ENCODE measurements around the gene GPER1. TPM values are rescaled to one million over a fixed set of nuclear protein-coding genes. Genes with fewer than 3 reads are reported as not detected.
A peak's percentile ranks its signal among the peaks of the same experiment; 100 is the strongest.

GPER1 gene
- total RNA-seq, 1 donor from 2014 or later, result 16.6 TPM

GRCh38 chr7:1053816-1054370 is 34.0 kb upstream of the GPER1 start:
- DNase-seq (ENCODE audit: low spot score), result no peak

DNA sequence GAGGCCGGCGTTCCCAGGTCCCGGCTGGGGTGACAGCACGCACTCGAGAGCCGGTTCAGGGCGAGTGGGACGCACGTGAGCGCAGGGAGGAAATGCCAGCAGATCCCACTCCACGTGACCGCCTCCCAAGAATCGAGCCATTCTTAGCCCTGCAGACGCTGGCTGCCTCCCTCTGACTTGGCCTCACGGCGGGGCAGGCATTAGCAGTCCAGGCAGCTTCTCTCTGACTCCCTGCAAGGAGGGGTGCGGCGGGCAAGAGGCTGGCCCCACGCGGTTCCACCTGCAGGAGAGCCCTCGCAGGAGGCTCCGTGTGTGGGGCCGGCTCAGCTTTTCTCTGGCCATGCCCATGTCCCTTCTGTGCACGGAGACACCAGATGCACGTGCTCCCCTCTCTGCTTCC is 33.5 kb upstream of the GPER1 start:
- DNase-seq (ENCODE audit: low spot score), result peak; percentile 66

GRCh38 chr7:1054861-1055450 is 33.0 kb upstream of the GPER1 start:
- DNase-seq (ENCODE audit: low spot score), result peak; percentile 89

DNA sequence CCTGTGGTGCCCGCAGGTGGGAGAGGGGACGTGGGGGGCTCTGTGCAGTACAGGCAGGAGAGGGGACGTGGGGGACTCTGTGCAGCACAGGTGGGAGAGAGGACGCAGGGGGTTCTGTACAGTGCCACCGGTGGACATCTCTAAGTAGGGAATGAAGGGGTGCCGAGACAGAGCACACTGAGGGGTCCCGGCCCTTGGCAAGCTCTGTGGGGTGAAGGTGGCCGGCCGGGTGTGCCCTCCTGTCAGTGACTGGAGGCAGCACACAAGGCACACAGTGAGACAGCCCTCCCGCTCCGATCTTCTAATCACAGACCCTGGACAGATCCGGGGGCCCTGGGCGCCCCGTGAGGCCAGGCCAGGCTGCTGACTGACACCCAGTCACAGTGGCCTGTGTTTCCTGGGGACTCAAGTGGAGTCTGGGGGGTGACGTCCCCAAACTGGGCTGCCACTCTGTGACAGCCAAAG is 32.4 kb upstream of the GPER1 start:
- no peak for DNase-seq (ENCODE audit: low spot score)

GRCh38 chr7:1055956-1056784 is 31.7 kb upstream of the GPER1 start:
- DNase-seq (ENCODE audit: low spot score), result no peak

DNA sequence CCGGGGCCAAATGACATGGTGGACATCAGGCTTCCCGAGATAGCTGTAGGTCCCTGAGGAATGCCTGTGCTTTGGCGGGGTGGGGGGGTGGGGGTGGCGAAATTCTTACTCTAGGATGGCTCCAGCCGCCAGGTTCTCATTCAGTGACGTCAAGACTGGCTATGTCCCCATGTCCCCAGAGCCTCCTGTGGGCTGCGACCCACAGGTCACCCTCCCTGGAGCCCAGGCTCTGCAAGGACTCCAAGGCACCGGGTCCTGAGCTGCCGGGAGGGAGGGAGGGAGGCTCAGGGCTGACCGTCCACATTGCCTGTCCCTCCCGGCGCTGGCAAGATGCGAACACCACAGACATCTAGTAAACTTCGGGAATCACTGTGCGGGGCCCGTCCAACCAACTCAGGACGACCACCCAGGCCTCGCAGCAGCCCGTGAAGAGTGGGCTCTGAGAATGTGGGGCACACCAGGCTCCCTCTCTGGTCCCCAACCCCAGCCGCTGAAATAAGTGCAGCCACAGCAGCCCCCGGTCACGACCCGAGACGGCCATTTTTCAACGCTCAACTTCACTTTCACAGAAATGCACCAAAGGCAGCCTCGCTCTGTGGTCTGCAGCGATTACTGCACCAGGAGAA is 31.0 kb upstream of the GPER1 start:
- no peak for DNase-seq (ENCODE audit: low spot score)

GRCh38 chr7:1057416-1058291 is 30.3 kb upstream of the GPER1 start:
- DNase-seq (ENCODE audit: low spot score), result no peak

DNA sequence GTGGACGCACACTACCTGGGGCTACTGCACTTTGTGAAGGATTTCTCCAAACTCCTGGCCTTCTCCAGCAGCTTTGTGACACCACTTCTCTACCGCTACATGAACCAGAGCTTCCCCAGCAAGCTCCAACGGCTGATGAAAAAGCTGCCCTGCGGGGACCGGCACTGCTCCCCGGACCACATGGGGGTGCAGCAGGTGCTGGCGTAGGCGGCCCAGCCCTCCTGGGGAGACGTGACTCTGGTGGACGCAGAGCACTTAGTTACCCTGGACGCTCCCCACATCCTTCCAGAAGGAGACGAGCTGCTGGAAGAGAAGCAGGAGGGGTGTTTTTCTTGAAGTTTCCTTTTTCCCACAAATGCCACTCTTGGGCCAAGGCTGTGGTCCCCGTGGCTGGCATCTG is 29.6 kb upstream of the GPER1 start:
- DNase-seq (ENCODE audit: low spot score), result no peak

DNA sequence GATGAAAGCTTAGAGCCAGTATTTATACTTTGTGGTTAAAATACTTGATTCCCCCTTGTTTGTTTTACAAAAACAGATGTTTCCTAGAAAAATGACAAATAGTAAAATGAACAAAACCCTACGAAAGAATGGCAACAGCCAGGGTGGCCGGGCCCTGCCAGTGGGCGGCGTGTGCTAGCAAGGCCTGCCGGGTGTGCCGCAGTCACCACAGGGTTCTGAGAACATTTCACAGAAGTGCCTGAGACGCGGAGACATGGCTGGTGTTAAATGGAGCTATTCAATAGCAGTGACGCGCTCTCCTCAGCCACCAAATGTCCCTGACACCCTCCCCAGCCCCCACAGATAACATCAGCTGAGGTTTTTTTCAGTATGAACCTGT is 29.1 kb upstream of the GPER1 start:
- DNase-seq (ENCODE audit: low spot score), result no peak

- peak; percentile 68 for DNase-seq (ENCODE audit: low spot score)
Observed at GRCh38 chr7:1059200-1060091, 28.5 kb upstream of the GPER1 start.

DNA sequence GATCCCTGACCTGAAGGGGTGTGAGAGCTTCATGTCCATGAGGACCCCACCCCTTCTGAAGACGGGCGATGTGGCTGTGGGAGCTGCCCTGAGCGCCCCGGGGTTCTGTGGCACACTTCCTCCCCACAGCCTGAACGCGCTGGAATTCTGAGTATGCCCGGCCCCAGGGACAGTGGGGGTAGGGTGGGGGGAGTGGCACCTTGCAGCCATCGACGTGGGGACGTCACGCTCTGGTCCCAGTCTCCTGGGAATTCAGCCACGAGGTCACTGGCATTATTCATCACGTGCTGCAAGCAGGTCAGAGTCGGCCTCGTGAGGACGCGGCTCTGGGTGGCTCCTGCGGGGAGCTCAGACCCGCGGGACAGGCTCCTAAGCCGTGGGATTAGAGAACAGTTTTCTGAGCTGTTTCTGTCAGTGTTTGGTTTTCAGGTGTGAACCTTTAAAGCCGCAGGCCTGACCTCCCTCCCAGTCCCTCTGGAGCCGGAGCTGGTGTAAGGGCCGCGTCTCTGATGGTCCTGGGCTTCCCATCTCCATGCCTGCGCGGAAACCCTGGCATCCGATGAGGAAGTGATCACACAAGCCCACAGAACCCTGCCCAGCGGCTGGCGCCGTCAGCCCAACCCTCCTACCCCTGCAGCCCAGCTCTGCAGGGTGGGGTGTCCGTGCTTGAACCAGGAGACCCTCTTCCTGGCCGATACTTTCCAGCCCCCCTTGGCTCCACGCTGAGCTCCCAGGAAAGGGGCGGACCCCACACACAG is 27.4 kb upstream of the GPER1 start:
- DNase-seq (ENCODE audit: low spot score), result peak; percentile 48

GRCh38 chr7:1061180-1061579 is 26.7 kb upstream of the GPER1 start:
- no peak for DNase-seq (ENCODE audit: low spot score)

DNA sequence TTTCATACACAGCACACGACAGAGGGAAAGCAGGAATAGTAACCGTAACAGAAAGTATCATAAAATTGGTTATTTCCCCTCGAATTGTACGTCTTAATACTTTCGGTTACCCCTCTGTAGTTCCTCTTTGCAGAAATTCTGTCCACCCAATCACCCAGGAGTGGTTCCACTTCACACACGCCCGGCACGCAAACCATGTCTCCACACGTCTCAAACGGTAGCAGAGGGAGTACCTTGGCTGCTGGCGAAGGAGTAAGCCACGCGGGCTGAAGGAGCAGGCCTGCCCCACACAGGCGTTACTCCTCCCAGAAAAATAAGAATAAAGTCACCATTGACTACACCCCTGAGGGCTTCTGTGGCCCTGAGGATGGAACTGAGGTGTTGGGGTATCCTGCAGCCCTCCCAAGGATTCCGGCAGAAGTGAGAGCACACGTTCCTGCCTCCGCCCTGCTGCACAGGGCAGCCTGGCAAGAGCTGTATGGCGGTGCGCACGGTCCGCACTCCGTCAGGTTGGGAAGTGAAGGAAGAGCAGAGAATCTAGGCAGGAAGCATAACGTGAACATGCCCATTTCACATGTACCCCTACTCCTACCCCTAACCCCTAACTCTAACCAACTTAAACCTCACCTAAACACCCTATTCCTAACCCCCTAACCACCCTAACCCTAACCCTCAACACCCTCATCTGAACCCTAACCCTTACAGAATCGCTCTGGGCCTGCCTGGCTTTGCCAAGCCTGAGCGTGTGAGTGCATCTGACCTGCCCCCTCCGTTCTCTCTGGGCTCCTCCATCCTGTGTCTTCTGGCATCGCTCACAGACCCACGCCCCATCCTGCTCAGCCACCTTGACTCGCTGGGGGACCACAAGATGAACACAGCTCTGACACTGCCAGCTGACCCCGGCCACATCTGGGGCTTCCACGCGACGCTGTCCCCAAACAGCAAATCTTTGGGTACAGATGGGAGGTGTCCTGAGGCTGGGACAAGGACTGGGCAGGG is 25.3 kb upstream of the GPER1 start:
- DNase-seq (ENCODE audit: low spot score), result peak; percentile 46

DNA sequence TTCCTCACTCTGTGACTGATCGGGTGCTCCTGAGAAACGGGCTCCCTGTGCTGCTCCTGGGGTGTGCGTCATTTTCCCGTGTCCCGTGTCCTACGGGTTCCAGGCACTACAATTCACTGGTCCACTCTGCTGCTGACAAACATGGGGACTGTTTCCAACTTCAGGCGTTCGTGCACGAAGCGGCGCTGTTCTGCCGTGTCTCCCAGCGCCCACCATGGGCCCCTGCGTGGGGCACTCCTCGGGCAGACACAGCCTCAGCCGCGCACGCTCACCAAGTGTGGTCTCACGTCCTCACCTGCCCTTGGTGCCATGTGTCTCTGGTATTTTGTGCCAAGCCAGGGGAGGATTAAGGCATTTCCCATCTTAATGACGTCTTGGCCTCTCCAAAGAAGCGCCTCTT is 24.6 kb upstream of the GPER1 start:
- no peak for DNase-seq (ENCODE audit: low spot score)

- DNase-seq (ENCODE audit: low spot score), result no peak
Observed at GRCh38 chr7:1064581-1064980, 23.3 kb upstream of the GPER1 start.

- no peak for DNase-seq (ENCODE audit: low spot score)
Observed at GRCh38 chr7:1065263-1065584, 22.7 kb upstream of the GPER1 start.

DNA sequence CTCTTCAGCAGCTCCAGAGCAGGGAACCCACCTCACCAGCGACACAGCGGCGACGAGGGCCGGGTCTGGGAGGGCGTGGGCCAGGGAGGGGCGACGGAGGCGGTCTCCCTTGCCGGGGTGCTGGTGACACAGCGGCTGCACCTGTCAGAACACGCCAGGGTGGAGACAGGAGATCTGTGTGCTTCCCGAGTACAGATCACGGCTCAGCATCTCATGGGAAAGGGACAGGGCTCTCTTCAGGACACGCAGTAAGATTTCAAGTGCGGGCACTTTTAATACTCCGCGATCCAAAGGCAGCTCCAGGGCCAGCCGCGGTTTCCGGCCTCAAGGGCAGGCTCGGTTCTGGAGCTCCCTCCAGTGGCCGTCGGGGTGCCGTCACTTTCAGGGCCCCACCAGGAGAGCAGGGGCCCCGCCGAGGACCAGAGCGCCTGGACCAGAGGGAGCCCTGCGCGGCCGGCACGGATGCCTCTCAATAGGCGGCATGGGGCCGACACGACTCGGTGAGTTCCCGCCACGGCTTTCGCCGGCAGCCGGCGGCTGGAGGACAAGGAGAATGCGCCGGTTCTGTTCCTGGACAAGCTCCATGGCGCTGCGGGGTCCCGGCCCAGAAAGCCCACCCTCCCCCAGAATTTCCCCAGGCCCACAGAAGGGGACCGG is 22.2 kb upstream of the GPER1 start:
- peak; percentile 78 for DNase-seq (ENCODE audit: low spot score)

DNA sequence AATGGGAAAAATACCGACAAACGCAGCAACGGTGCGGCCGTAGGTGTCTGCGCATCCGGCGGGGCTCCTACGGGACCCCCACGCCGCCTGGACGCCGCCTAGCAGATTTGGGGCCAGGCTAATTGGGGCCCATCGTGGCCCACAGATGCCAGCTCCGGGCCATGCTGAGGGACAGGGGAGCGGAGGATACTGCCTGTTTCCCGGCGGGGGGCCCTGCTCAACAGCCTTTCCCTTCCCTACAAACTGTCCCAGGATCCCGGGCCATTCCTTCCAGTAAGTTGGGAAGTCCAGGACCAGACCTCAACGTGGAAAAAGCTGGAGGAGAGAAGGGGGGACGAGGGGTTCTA is 21.7 kb upstream of the GPER1 start:
- no peak for DNase-seq (ENCODE audit: low spot score)
